ENCODE results near the gene UNG. TPM values are rescaled to one million over a fixed set of nuclear protein-coding genes. Genes with fewer than 3 reads are reported as not detected.

Gene UNG
- total and polyA plus RNA-seq, 2 of the 8 experiments (the other 6 are each of a cell fraction or from before 2014, with no cell fraction given): 71.6 to 163 TPM

- no peak for TF ChIP-seq CHD7 (IDR thresholded peaks at IDR 0.05; ENCODE audit: insufficient replicate concordance, low read length)
- no peak for TF ChIP-seq TCF12 (IDR thresholded peaks at IDR 0.05; ENCODE audit: low read depth, low read length)
- TF ChIP-seq USF2 (IDR thresholded peaks at IDR 0.05; ENCODE audit: low read length): no peak
- no peak for TF ChIP-seq TAF7 (optimal IDR thresholded peaks at IDR 0.05; ENCODE audit: borderline replicate concordance, low read depth, low read length)
- no peak for TF ChIP-seq MAFK (IDR thresholded peaks at IDR 0.05; ENCODE audit: low read depth, low read length)
- TF ChIP-seq CREB1 (IDR thresholded peaks at IDR 0.05): no peak
- TF ChIP-seq BCL11A (IDR thresholded peaks at IDR 0.05; ENCODE audit: low read depth in 2 of 2, low read length in 2 of 2): no peak
- TF ChIP-seq TEAD4 (IDR thresholded peaks at IDR 0.05; ENCODE audit: low read depth, low read length): no peak
- no peak for TF ChIP-seq SP2 (IDR thresholded peaks at IDR 0.05; ENCODE audit: low read length)
- no peak for TF ChIP-seq E2F6 (IDR thresholded peaks at IDR 0.05)
These were observed 10.1 kb upstream of the UNG start (continued) for GRCh38 chr12:109087250-109087649.
